HG03175 (cell line): Measurements from ENCODE around the gene MRPL43.

Experiments used
- ATAC-seq: cut with Tn5 transposase; IDR thresholded peaks from one replicate; pipeline ENCODE4 v1.9.1; 2021; ENCODE audit warnings: mild to moderate bottlenecking, moderate library complexity; ENCODE audit not compliant: unreplicated experiment

MRPL43 gene

GRCh38 chr10:101005361-101005760 lies 18.1 kb upstream of the MRPL43 start:
- no peak for ATAC-seq

- no peak for ATAC-seq
Observed at GRCh38 chr10:101003639-101004206, 16.4 kb upstream of the MRPL43 start.

GRCh38 chr10:101002456-101002855 lies 15.2 kb upstream of the MRPL43 start:
- no peak for ATAC-seq

GRCh38 chr10:101001659-101002035 lies 14.3 kb upstream of the MRPL43 start:
- ATAC-seq, result no peak

GRCh38 chr10:101000915-101001658 lies 13.8 kb upstream of the MRPL43 start:
- no peak for ATAC-seq

GRCh38 chr10:101000127-101000914 lies 13.0 kb upstream of the MRPL43 start:
- no peak for ATAC-seq

- peak; percentile 5 for ATAC-seq
Observed at GRCh38 chr10:100999742-101000126, 12.4 kb upstream of the MRPL43 start, which contains the start of gene LZTS2. LZTS2 (plus strand) TSS chr10:100999808; CDS start chr10:101002539, 2,731 bp downstream.

GRCh38 chr10:100998991-100999741 lies 11.9 kb upstream of the MRPL43 start:
- peak; percentile 48 for ATAC-seq

- peak; percentile 20 for ATAC-seq
Observed at GRCh38 chr10:100998183-100998990, 11.1 kb upstream of the MRPL43 start.

- ATAC-seq, result peak; percentile 41
Observed at GRCh38 chr10:100997360-100998182, 10.3 kb upstream of the MRPL43 start.

- no peak for ATAC-seq
Observed at GRCh38 chr10:100996678-100997359, 9.5 kb upstream of the MRPL43 start.

GRCh38 chr10:100995181-100995580 lies 7.9 kb upstream of the MRPL43 start:
- ATAC-seq, result no peak

GRCh38 chr10:100993986-100994708 lies 6.8 kb upstream of the MRPL43 start:
- ATAC-seq, result no peak

GRCh38 chr10:100989088-100989487 lies 1.8 kb upstream of the MRPL43 start:
- no peak for ATAC-seq

GRCh38 chr10:100988166-100988565 lies 869 bp upstream of the MRPL43 start:
- ATAC-seq, result no peak

GRCh38 chr10:100987685-100988049 lies 370 bp upstream of the MRPL43 start:
- peak; percentile 5 for ATAC-seq

GRCh38 chr10:100986623-100986951 lies 710 bp downstream of the MRPL43 start:
- no peak for ATAC-seq

- ATAC-seq, result no peak
Observed at GRCh38 chr10:100985336-100985735, 2.0 kb downstream of the MRPL43 start.
